HG02981 (cell line): ENCODE measurements around the gene GALM.
"Not testable (repeated sequence)": the region's sequence is repeated elsewhere in the genome, so short reads cannot be mapped to it uniquely, and the experiment has no call there.

Experiments used
- ATAC-seq: cut with Tn5 transposase; IDR thresholded peaks from one replicate; pipeline ENCODE4 v1.9.1; 2021; ENCODE audit warnings: mild to moderate bottlenecking, moderate library complexity; ENCODE audit not compliant: unreplicated experiment

Gene GALM

GRCh38 chr2:38665854-38666555 is at the start of gene GALM:
Gene GALM (plus strand): TSS chr2:38666114. CDS start chr2:38666162, 48 bp downstream.
- peak; percentile 49 for ATAC-seq

DNA sequence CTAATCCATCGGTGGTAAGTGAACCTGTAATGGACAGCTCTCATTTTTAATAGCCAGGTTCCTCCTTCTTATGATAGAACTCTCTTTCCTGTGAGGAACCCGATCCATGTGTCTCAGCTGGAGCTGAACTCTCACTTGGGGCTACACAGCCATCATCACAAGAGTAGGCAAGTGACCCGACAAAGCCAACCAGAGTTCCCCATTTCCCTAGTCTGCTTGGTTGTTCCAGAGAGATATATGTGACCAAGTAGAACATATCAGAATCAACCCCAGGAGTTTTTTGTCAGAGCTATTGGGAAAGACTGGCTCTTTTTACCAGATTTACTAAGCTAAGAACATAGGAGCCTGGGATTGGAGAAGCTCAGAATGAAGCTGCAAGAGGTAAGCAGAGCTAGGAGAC is 48.6 kb upstream of the GALM start:
- no peak for ATAC-seq

DNA sequence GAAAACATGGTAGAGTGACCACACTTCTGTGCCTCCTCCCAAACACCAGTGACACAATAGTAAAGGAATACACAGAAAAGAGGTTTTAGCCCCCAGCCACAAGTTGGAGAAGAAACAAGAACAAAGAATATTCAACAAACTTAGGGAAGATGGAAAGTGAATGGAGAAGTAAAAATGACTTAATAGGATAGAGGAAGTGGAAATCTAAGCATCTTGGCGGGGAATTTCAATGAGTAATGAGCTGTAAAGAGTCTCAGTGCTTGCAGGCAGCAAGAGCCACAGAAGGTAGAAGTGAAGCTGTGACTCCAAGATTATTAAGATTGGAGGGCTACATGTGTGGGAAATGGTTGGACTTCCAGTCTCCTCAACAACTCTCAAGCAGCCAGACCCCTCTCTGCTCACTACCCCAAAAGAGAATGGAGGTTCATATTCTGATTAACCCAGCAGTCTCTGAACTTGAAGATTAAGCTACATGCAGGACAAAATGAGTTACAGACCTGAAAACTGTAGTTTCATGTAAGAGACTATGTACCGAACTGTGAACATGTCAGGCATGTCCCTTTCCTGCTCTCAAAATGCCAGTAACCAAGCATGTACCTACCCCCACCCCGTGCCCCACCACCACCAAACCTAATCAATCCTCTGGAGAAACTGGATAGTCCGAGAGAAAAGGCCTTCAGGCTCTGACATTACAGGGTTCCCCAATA is 46.3 kb upstream of the GALM start:
- ATAC-seq, result no peak

DNA sequence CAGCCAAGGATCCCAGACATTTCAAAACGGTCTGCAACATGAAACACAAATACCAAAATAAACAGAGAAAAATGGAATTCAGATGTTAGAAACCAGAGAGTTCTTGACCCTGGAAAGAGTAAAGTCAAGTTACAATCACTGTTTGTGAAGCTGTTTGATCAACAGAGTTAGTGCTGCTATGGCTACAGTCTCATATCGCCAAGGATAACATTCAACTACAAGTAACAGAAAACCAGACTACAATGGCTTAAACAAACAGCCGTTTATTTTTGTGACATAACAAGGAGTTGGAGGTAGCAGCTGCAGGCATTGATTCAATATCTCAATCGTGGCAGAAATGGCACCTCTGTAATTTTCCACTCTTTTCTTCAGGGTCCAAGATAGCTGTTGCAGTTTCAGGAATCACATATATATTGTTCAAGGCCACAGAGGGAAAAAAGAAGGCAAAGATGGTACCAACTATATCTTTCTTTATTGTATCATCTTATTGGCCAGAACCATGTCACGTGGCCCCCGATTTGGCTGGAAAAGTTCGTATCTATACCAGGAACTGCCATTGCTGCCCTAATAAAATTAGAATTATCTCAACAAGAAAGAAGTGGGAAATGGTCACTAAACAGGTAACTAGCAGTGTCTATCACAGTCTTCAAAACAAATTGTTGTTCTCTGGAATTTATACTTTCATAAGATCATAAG is 45.5 kb upstream of the GALM start:
- ATAC-seq, result no peak

- ATAC-seq, result no peak
Observed at GRCh38 chr2:38621018-38621417, 44.9 kb upstream of the GALM start.

DNA sequence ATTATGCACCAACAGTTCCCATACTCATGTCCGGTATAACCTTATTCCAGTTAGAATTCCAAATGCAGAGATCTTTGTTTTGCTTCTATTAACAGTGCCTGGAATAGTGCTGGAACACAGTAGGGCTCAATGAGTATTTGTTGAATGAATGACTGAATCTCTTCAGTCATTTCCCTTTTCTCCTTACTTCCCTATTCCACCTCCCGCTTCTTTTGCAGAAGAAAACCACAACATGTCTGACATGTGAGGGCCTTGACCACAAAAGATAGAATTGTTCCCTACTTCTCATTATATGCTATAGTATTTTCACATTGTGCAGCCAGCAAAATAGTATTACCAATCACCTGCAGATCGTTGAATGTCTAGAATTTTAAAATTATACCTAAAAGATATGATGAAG is 43.7 kb upstream of the GALM start:
- ATAC-seq, result no peak

GRCh38 chr2:38626326-38627035 is 39.4 kb upstream of the GALM start:
- no peak for ATAC-seq

DNA sequence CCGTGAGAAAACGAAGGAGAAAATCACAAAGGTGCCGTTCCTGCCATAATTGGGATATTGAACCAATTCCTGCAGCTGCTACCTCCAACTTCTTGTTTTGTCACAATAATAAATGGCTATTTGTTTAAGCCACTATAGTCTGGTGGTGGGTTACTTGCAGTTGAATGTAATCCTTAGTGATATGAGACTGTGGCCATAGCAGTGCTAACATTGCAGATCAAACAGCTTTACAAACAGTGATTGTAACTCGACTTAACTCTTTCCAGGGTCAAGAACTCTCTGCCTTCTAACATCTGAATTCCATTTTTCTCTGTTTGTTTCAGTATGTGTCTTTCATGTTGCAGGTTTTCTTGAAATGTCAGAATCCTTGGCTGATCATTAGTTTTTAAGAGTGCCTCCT is 38.5 kb upstream of the GALM start:
- no peak for ATAC-seq

- no peak for ATAC-seq
Observed at GRCh38 chr2:38629684-38630083, 36.2 kb upstream of the GALM start.

DNA sequence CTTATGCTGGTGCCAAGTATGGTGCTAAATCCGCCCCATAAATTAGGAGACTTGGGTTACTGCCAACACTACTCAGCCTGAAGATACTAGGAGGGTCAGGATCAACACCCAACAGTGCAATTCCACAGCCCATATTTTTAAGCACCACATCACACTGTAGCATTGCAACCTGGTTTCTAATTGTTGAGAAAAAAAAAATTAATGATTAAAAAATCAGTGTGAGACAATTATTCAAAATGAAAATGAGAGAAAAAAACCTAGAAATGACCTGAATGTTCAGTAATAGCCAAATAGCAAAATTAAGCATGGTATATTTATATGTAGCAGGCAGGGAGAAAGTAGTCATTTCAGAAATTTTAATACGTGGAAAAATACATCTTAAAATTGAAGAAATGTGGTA is 33.9 kb upstream of the GALM start:
- ATAC-seq, result no peak

DNA sequence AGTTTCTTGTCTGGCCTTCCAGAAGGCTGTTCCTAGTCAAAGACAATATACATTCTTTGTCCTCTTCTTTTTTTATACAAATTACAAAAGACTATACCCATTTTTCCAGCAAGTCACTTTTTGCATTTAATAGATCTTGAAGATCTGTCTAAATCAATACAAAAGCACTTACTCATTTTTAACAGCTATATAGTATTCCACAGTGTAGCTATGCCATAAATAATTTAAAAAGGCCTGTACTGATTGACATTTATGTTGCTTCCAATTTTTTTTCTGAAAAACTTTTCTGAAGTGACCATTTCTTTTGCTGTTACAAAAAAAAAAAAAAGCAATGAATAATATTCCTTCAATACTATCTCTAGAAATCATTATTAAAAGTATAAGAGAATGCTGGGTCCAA is 32.9 kb upstream of the GALM start:
- ATAC-seq, result no peak

- ATAC-seq, result no peak
Observed at GRCh38 chr2:38633895-38634294, 32.0 kb upstream of the GALM start.

GRCh38 chr2:38634684-38635083 is 31.2 kb upstream of the GALM start:
- ATAC-seq, result peak; percentile 92

DNA sequence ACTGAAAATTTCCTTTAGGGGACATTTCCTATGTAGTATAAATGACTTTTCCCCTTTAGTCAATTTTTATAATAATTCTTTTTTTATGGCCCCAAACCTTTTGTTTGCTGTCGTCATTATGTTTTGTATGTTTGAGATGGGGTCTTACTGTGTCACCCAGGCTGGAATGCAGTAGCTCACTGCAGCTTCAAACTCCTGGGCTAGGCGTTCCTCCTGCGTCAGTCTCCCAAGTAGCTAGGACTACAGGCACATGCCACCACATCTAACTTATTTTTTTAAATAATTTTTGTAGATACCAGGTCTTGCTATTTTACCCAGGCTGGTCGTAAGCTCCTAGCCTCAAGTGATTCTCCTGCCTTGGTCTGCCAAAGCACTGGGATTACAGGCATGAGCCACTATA is 30.8 kb upstream of the GALM start:
- ATAC-seq, result no peak

DNA sequence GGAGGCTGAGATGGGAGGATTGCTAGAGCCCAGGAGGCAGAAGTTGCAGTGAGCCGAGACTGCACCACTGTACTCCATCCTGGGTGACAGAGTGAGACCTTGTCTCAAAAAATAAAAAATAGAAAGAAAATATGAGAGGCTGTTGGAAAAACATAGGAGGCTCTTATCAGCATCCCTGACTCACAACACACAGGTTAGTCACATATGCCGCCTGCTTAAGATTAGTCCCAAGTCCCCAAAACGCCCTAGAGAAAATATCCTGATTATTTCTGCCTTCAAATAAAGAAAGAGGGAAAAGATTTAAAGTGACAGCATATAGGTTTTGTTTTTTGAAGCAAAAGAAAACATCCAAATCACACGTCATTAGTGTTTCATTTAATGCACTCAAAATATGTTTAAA is 29.8 kb upstream of the GALM start:
- ATAC-seq, result no peak

GRCh38 chr2:38642373-38643017 is 23.4 kb upstream of the GALM start:
- ATAC-seq, result not testable (repeated sequence)

- ATAC-seq, result no peak
Observed at GRCh38 chr2:38643021-38643671, 22.8 kb upstream of the GALM start.

- ATAC-seq, result not testable (repeated sequence)
Observed at GRCh38 chr2:38643683-38644511, 22.0 kb upstream of the GALM start.

DNA sequence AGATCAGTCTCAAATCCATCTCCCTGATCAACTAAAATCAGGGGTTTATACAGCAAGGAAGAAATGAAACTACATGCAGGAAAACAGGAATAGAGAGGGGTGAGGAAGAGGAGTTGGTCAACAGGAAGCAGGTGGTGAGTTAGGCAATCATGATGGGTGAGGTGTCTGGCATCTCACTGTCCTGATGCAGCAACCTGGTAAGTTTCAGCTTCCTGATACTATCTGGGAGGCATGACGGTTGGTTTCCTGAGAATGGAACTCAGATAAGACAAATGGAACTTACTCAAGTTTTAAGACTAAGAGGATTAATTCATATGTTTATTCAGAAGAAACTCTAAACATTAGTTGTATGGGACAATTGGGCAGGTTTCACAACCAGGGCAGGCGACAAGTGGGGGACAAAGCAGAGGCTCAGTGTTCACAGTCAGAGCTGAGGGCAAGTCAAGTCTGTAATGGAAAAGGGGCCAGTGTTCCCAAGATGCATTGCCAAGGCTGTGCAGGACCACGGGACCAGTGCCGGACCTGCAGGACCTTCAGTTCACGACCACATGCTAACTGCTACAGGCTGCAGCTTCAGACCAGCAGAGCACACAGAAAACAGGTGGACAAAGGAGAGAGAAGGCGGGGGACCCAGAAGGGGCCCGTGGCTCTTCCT is 17.7 kb upstream of the GALM start:
- ATAC-seq, result no peak
